ENCODE measurements around the gene TESK1. TPM values are rescaled to one million over a fixed set of nuclear protein-coding genes. Genes with fewer than 3 reads are reported as not detected.
"Not testable (repeated sequence)": the region's sequence is repeated elsewhere in the genome, so short reads cannot be mapped to it uniquely, and the experiment has no call there.

The TESK1 gene
- total RNA-seq, 1 experiment from 2014 or later: 32.1 TPM

GRCh38 chr9:35608221-35608620 lies 3.2 kb downstream of the TESK1 start:
- Mint-ChIP-seq H3K4me1 (ENCODE audit: insufficient read depth, unreplicated experiment) (peaks cover 19% of the 10 kb centered on the region), H3K4me3 (ENCODE audit: unreplicated experiment) (no peak overlapping the region), H3K27me3 (ENCODE audit: insufficient read depth, unreplicated experiment) (no peaks in the 10 kb centered on the region), H3K36me3 (ENCODE audit: insufficient read depth, unreplicated experiment) (peaks cover 33% of the 10 kb centered on the region), H3K27ac (ENCODE audit: low read depth, unreplicated experiment) (no peak overlapping the region), H3K9me3 (ENCODE audit: unreplicated experiment) (no peaks in the 10 kb centered on the region)
- ChIA-PET CTCF (no interaction called here), POLR2A (interaction anchor here (0.9 to 1.1 kb wide), 2 partner anchors 37 to 80 kb away, joined by 3 to 4 read pairs; no protein-coding TSS in a partner anchor)
- no peak for DNase-seq (ENCODE audit: unreplicated experiment)
- BruUV-seq (replicated peaks): no TSS peak
- no peak for TF ChIP-seq CTCF (IDR thresholded peaks at IDR 0.05; ENCODE audit: unreplicated experiment)
- intact Hi-C loops (cut with micrococcal nuclease): loop anchor here (10.0 kb wide), 1 partner anchor 493 kb away; the partner anchor contains the start of gene ATOSB

- DNase-seq (ENCODE audit: unreplicated experiment): no peak
- Mint-ChIP-seq H3K36me3 (ENCODE audit: insufficient read depth, unreplicated experiment) (peaks cover 30% of the 10 kb centered on the region), H3K27me3 (ENCODE audit: insufficient read depth, unreplicated experiment) (peaks cover 9% of the 10 kb centered on the region), H3K27ac (ENCODE audit: low read depth, unreplicated experiment) (no peak overlapping the region), H3K4me3 (ENCODE audit: unreplicated experiment) (no peak overlapping the region), H3K4me1 (ENCODE audit: insufficient read depth, unreplicated experiment) (peaks cover 10% of the 10 kb centered on the region), H3K9me3 (ENCODE audit: unreplicated experiment) (no peaks in the 10 kb centered on the region)
- TSS peak; percentile 4 for BruUV-seq (replicated peaks)
- intact Hi-C loops (cut with micrococcal nuclease): loop anchor here (10.0 kb wide), 1 partner anchor 494 kb away; the partner anchor contains the start of gene ATOSB
- ChIA-PET CTCF (interaction anchor here (0.6 to 0.9 kb wide), 3 partner anchors 37 to 121 kb away, joined by 3 read pairs; no protein-coding TSS in a partner anchor), POLR2A (interaction anchor here (0.9 kb wide), 1 partner anchor 36 kb away, joined by 4 read pairs; no protein-coding TSS in a partner anchor)
- no peak for TF ChIP-seq CTCF (IDR thresholded peaks at IDR 0.05; ENCODE audit: unreplicated experiment)
These were observed 4.1 kb downstream of the TESK1 start for GRCh38 chr9:35609001-35609819.

GRCh38 chr9:35609820-35610163 lies 4.7 kb downstream of the TESK1 start:
- Mint-ChIP-seq H3K4me3 (ENCODE audit: unreplicated experiment) (no peak overlapping the region), H3K27me3 (ENCODE audit: insufficient read depth, unreplicated experiment) (peaks cover 15% of the 10 kb centered on the region), H3K4me1 (ENCODE audit: insufficient read depth, unreplicated experiment) (peaks cover 7% of the 10 kb centered on the region), H3K36me3 (ENCODE audit: insufficient read depth, unreplicated experiment) (peaks cover 27% of the 10 kb centered on the region), H3K27ac (ENCODE audit: low read depth, unreplicated experiment) (no peak overlapping the region), H3K9me3 (ENCODE audit: unreplicated experiment) (no peaks in the 10 kb centered on the region)
- TF ChIP-seq CTCF (IDR thresholded peaks at IDR 0.05; ENCODE audit: unreplicated experiment): no peak
- intact Hi-C loops (cut with micrococcal nuclease): loop anchor here (10.0 kb wide), 1 partner anchor 495 kb away; the partner anchor contains the start of gene ATOSB
- BruUV-seq (replicated peaks): no TSS peak
- CTCF ChIA-PET: interaction anchor here (0.5 to 0.9 kb wide), 4 partner anchors 23 to 127 kb away, joined by 3 to 4 read pairs (median 4); no protein-coding TSS in a partner anchor
- POLR2A ChIA-PET: no interaction called here
- no peak for DNase-seq (ENCODE audit: unreplicated experiment)

GRCh38 chr9:35611230-35611797 lies 6.3 kb downstream of the TESK1 start:
- peak; percentile 44 for DNase-seq (ENCODE audit: unreplicated experiment)
- BruUV-seq (replicated peaks): no TSS peak
- ChIA-PET CTCF (interaction anchor here (0.6 to 3.2 kb wide), 21 partner anchors 8 to 564 kb away, joined by 3 to 24 read pairs (median 3); partner anchors contain the start of genes CCDC107 and RMRP), POLR2A (interaction anchor here (0.5 to 0.6 kb wide), 2 partner anchors 586 to 1263 kb away, joined by 3 to 4 read pairs; no protein-coding TSS in a partner anchor)
- Mint-ChIP-seq H3K27me3 (ENCODE audit: insufficient read depth, unreplicated experiment) (peaks cover 30% of the 10 kb centered on the region), H3K4me3 (ENCODE audit: unreplicated experiment) (no peak overlapping the region), H3K36me3 (ENCODE audit: insufficient read depth, unreplicated experiment) (peaks cover 27% of the 10 kb centered on the region), H3K4me1 (ENCODE audit: insufficient read depth, unreplicated experiment) (peaks cover 7% of the 10 kb centered on the region), H3K27ac (ENCODE audit: low read depth, unreplicated experiment) (no peak overlapping the region), H3K9me3 (ENCODE audit: unreplicated experiment) (no peaks in the 10 kb centered on the region)
- peak; percentile 54 for TF ChIP-seq CTCF (IDR thresholded peaks at IDR 0.05; ENCODE audit: unreplicated experiment)
- intact Hi-C loops (cut with micrococcal nuclease): no loop called here

- H3K27ac Mint-ChIP-seq (ENCODE audit: low read depth, unreplicated experiment); H3K9me3 Mint-ChIP-seq (ENCODE audit: unreplicated experiment); intact Hi-C loops (cut with micrococcal nuclease); H3K4me1 Mint-ChIP-seq (ENCODE audit: insufficient read depth, unreplicated experiment); DNase-seq (ENCODE audit: unreplicated experiment); BruUV-seq (replicated peaks); H3K4me3 Mint-ChIP-seq (ENCODE audit: unreplicated experiment): not testable (repeated sequence)
- Mint-ChIP-seq H3K27me3 (ENCODE audit: insufficient read depth, unreplicated experiment) (peaks cover 38% of the 10 kb centered on the region), H3K36me3 (ENCODE audit: insufficient read depth, unreplicated experiment) (peaks cover 21% of the 10 kb centered on the region)
- ChIA-PET CTCF (interaction anchor here (0.6 to 3.2 kb wide), 11 partner anchors 8 to 565 kb away, joined by 3 to 24 read pairs (median 5); partner anchors contain the start of genes CCDC107 and RMRP), POLR2A (interaction anchor here (1.1 kb wide), 2 partner anchors 34 to 122 kb away, joined by 3 to 4 read pairs; partner anchors contain the start of gene RUSC2)
These were observed 7.0 kb downstream of the TESK1 start for GRCh38 chr9:35612066-35612465.

Data from MCF 10A (cell line).